HL-60 (cell line): ENCODE results near the gene UBE2QL1.

Experiments
- TF ChIP-seq, protein P1 (sequence below): IDR thresholded peaks from 2 replicates; pipeline ENCODE4 v1.6.1; 2012; ENCODE audit warnings: low read depth; ENCODE audit not compliant: insufficient replicate concordance
- TF ChIP-seq, protein P2 (sequence below): IDR thresholded peaks from one replicate; pipeline ENCODE4 v1.5.1; 2011; ENCODE audit warnings: low read length, control low read depth, inconsistent platforms; ENCODE audit not compliant: insufficient read depth

DNA sequence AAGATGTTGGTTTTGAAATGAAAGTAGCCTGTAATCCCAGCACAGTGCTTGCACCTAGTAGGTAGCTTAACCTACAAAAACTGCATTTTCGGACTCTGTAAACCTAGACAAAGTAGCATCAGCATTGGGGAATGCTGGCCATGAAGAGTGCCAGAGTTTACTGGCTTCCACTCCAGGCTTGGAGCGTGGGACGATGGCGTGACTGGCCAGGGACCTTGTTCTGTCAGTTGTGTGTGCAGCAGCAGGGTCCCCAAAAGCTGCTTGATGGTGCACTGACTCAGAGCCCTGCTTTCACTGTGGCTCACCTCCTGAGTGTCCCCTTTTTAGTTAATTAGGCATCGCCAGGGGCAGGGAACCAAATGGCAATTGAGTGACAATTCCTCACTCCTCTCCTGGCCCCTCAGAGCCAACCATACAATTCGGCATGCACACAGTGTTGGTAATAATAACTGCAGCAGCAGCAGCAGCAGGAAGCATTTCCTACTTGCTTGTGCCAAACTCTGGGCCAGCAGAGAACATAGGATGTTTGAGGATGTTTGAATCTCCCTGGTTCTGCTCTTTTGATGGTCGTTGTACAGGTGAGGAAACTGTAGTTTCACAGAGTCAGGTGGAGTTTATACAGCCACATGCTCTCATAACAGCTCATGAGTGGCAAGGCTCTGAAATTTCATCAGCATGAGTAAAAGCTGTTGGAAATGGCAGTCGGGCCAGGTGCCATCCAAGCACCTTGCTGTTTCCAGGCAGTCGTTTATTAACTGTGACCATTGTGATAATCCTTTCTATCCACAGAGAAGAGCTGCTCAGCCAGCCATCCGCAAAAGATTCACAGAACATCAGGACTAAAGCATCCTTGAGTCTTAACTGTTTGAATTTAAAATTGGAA is 4.2 kb downstream of the UBE2QL1 start:
- TF ChIP-seq, protein P1, sequence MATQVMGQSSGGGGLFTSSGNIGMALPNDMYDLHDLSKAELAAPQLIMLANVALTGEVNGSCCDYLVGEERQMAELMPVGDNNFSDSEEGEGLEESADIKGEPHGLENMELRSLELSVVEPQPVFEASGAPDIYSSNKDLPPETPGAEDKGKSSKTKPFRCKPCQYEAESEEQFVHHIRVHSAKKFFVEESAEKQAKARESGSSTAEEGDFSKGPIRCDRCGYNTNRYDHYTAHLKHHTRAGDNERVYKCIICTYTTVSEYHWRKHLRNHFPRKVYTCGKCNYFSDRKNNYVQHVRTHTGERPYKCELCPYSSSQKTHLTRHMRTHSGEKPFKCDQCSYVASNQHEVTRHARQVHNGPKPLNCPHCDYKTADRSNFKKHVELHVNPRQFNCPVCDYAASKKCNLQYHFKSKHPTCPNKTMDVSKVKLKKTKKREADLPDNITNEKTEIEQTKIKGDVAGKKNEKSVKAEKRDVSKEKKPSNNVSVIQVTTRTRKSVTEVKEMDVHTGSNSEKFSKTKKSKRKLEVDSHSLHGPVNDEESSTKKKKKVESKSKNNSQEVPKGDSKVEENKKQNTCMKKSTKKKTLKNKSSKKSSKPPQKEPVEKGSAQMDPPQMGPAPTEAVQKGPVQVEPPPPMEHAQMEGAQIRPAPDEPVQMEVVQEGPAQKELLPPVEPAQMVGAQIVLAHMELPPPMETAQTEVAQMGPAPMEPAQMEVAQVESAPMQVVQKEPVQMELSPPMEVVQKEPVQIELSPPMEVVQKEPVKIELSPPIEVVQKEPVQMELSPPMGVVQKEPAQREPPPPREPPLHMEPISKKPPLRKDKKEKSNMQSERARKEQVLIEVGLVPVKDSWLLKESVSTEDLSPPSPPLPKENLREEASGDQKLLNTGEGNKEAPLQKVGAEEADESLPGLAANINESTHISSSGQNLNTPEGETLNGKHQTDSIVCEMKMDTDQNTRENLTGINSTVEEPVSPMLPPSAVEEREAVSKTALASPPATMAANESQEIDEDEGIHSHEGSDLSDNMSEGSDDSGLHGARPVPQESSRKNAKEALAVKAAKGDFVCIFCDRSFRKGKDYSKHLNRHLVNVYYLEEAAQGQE: no peak
- TF ChIP-seq, protein P2, sequence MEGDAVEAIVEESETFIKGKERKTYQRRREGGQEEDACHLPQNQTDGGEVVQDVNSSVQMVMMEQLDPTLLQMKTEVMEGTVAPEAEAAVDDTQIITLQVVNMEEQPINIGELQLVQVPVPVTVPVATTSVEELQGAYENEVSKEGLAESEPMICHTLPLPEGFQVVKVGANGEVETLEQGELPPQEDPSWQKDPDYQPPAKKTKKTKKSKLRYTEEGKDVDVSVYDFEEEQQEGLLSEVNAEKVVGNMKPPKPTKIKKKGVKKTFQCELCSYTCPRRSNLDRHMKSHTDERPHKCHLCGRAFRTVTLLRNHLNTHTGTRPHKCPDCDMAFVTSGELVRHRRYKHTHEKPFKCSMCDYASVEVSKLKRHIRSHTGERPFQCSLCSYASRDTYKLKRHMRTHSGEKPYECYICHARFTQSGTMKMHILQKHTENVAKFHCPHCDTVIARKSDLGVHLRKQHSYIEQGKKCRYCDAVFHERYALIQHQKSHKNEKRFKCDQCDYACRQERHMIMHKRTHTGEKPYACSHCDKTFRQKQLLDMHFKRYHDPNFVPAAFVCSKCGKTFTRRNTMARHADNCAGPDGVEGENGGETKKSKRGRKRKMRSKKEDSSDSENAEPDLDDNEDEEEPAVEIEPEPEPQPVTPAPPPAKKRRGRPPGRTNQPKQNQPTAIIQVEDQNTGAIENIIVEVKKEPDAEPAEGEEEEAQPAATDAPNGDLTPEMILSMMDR: no peak
